Measurements from ENCODE around the gene LZTR1. TPM values are rescaled to one million over a fixed set of nuclear protein-coding genes. Genes with fewer than 3 reads are reported as not detected.

LZTR1 gene
- total RNA-seq, 1 donor from 2014 or later = 56.7 TPM

DNA sequence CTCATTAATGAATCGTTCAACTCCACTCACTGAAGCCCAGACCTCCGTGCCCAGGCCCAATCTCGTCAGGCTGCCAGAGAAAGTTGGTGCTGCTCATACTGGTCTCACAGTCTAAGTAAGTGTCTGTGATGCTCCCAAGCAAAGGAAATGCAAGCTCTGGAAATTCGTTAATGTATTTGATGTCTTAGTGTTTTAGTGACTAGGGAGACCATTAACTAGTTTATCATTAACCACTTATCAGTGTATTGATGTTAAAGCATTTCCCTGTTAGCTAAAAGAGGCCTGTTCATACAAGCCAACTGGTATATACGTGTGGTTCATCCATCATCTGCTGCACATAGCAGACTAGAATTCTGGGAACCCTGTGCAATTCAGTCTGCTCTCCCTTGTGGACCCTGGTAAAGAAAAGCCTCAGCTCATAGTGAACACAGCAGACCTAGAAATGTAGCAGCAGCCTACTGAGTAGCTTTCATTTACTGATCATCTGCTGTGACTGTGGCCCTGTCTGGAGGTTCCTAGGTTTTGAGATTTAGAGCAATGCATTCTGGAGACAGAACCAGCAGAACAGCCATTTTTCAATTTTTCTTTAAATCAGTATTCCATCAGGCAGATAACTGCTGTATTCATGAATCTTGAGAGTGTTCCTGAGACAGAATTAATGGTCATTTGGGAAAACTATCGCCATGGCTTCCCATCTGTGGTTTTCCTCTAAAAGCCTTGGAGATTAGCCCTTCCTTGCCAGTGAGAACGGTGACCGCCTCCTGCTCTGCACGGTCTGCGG is 30.8 kb upstream of the LZTR1 start:
- ATAC-seq (no peak), DNase-seq (no peak)
- Histone ChIP-seq H3K27me3 (no peaks in the 10 kb centered on the region), H3K27ac (peak overlapping the region; percentile 20), H3K4me3 (no peak overlapping the region), H3K36me3 (peaks cover 39% of the 10 kb centered on the region), H3K9me3 (no peaks in the 10 kb centered on the region), H3K4me1 (peaks cover 10% of the 10 kb centered on the region)
- TF ChIP-seq, protein P1, sequence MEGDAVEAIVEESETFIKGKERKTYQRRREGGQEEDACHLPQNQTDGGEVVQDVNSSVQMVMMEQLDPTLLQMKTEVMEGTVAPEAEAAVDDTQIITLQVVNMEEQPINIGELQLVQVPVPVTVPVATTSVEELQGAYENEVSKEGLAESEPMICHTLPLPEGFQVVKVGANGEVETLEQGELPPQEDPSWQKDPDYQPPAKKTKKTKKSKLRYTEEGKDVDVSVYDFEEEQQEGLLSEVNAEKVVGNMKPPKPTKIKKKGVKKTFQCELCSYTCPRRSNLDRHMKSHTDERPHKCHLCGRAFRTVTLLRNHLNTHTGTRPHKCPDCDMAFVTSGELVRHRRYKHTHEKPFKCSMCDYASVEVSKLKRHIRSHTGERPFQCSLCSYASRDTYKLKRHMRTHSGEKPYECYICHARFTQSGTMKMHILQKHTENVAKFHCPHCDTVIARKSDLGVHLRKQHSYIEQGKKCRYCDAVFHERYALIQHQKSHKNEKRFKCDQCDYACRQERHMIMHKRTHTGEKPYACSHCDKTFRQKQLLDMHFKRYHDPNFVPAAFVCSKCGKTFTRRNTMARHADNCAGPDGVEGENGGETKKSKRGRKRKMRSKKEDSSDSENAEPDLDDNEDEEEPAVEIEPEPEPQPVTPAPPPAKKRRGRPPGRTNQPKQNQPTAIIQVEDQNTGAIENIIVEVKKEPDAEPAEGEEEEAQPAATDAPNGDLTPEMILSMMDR (IDR thresholded peaks at IDR 0.05) = no peak
- intact Hi-C loops (cut with DNase I) = no loop called here

DNA sequence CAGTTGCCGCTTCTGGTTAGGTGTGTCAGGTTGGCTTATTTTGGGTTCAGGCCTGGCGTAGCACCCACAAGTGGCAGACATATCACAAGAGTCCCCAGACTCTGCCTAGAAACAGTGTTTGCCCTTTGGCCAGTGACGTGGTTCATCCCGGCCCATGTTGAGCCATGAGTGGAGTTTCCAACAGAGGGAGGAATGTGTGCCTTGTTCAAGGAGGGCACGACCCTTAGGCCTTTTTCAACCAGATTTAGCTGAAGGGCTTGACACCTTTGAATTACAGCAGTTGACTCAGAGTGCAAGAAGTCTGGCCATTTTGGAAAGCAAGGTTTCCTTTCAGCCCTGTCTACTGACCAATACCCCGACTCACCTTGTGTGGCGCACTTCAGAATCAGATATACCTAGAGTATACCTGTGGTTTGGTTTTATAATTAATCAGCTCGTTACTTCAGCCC is 30.1 kb upstream of the LZTR1 start:
- no peak overlapping the region for H3K4me3 ChIP-seq
- no peak for ATAC-seq
- no peak for DNase-seq
- no peaks in the 10 kb centered on the region for H3K9me3 ChIP-seq
- H3K4me1 ChIP-seq = peaks cover 8% of the 10 kb centered on the region
- H3K27me3 ChIP-seq = no peaks in the 10 kb centered on the region
- no peak overlapping the region for H3K27ac ChIP-seq
- intact Hi-C loops (cut with DNase I) = no loop called here
- TF ChIP-seq, protein P1 (IDR thresholded peaks at IDR 0.05) = no peak
- H3K36me3 ChIP-seq = peaks cover 39% of the 10 kb centered on the region

GRCh38 chr22:20952544-20953341 is 29.4 kb upstream of the LZTR1 start:
- ATAC-seq (no peak), DNase-seq (no peak)
- H3K36me3 ChIP-seq = peaks cover 39% of the 10 kb centered on the region
- H3K4me3 ChIP-seq = no peak overlapping the region
- no peaks in the 10 kb centered on the region for H3K9me3 ChIP-seq
- H3K27me3 ChIP-seq = no peaks in the 10 kb centered on the region
- TF ChIP-seq, protein P1 (IDR thresholded peaks at IDR 0.05) = no peak
- H3K4me1 ChIP-seq = peaks cover 7% of the 10 kb centered on the region
- no peak overlapping the region for H3K27ac ChIP-seq
- intact Hi-C loops (cut with DNase I) = no loop called here

DNA sequence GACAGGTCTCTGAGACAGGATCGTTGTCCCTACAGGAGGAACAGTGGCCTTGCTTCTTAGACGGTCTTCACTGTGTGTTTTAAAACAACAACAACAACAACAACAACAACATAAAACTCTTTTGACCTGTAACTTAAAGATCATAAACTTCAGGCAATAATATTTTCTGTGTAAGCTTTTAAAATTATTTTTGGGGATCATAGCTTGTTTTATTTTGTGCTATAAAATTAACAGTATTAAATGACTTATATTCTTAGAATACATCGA is 28.8 kb upstream of the LZTR1 start:
- Histone ChIP-seq H3K4me1 (peaks cover 12% of the 10 kb centered on the region), H3K9me3 (no peaks in the 10 kb centered on the region), H3K27me3 (no peaks in the 10 kb centered on the region), H3K27ac (no peak overlapping the region), H3K4me3 (no peak overlapping the region), H3K36me3 (peaks cover 39% of the 10 kb centered on the region)
- DNase-seq = no peak
- intact Hi-C loops (cut with DNase I) = no loop called here
- TF ChIP-seq, protein P1 (IDR thresholded peaks at IDR 0.05) = no peak
- no peak for ATAC-seq

GRCh38 chr22:20953668-20954500 is 28.2 kb upstream of the LZTR1 start:
- ATAC-seq = peak; percentile 7
- Histone ChIP-seq H3K9me3 (no peaks in the 10 kb centered on the region), H3K36me3 (peaks cover 39% of the 10 kb centered on the region), H3K4me1 (peaks cover 14% of the 10 kb centered on the region), H3K27me3 (no peaks in the 10 kb centered on the region), H3K27ac (no peak overlapping the region), H3K4me3 (no peak overlapping the region)
- intact Hi-C loops (cut with DNase I) = no loop called here
- TF ChIP-seq, protein P1 (IDR thresholded peaks at IDR 0.05) = no peak
- DNase-seq = no peak
